ENCODE measurements around the gene PRB2. TPM values are rescaled to one million over a fixed set of nuclear protein-coding genes. Genes with fewer than 3 reads are reported as not detected.

Gene PRB2
- total and polyA plus RNA-seq, 2 experiments from 2014 or later, result not detected

GRCh38 chr12:11344500-11344899, 50.9 kb downstream of the PRB2 start:
- no peak for DNase-seq
- TF ChIP-seq EZH2 (IDR thresholded peaks at IDR 0.05; ENCODE audit: insufficient read depth, poor library complexity, severe bottlenecking) (no peak), EZH2phosphoT487 (IDR thresholded peaks at IDR 0.05; ENCODE audit: insufficient read depth, low read depth) (no peak)
- H3K4me2 ChIP-seq (ENCODE audit: unreplicated experiment), result no peak overlapping the region
- H3K36me3 ChIP-seq (ENCODE audit: low read depth), result no peaks in the 10 kb centered on the region
- H4K20me1 ChIP-seq (ENCODE audit: insufficient read depth), result no peaks in the 10 kb centered on the region
- no peak overlapping the region for H3K4me3 ChIP-seq
- no peaks in the 10 kb centered on the region for H3K9me3 ChIP-seq (ENCODE audit: low read depth)
- no peaks in the 10 kb centered on the region for H3K79me2 ChIP-seq (ENCODE audit: insufficient read depth)
- in situ Hi-C loops (cut with MboI), result no loop called here
- H3K9me2 ChIP-seq (ENCODE audit: insufficient read depth), result no peaks in the 10 kb centered on the region
- no peaks in the 10 kb centered on the region for H3K27me3 ChIP-seq (replicated peaks; ENCODE audit: insufficient read depth)
- H3K9ac ChIP-seq, result no peak overlapping the region
- 15 to 28% methylated on average over 2 of the region's 2 CpGs for WGBS, 2 experiments (ENCODE audit: low coverage in 1 of 2, low lambda C conversion rate in 2 of 2, missing lambda C conversion rate in 2 of 2)
- no peaks in the 10 kb centered on the region for H3F3A ChIP-seq (ENCODE audit: insufficient read depth)
- H2AFZ ChIP-seq, result no peak overlapping the region
- no peak overlapping the region for H3K27ac ChIP-seq
- no peaks in the 10 kb centered on the region for H3K4me1 ChIP-seq (ENCODE audit: insufficient read depth)

Other genes starting within 250 kb of the PRB2 start
- gene SMIM10L1, start 224.4 kb downstream of the PRB2 start, total RNA-seq (2014; rRNA removed; shearing (Covaris generic)), result 6.2 and 10.2 TPM in 2 replicates
- gene SMIM10L1, start 224.4 kb downstream of the PRB2 start, polyA plus RNA-seq (2016; fragmentation: Nextera tagmentation; extraction: Ambion mirVana), result 15.8 and 16.6 TPM in 2 replicates
- gene TAS2R42, start 208.6 kb downstream of the PRB2 start, total RNA-seq (2014; rRNA removed; shearing (Covaris generic)), result not detected in 2 replicates
- gene TAS2R42, start 208.6 kb downstream of the PRB2 start, polyA plus RNA-seq (2016; fragmentation: Nextera tagmentation; extraction: Ambion mirVana), result not detected in 2 replicates
- gene PRB3, start 125.9 kb downstream of the PRB2 start, total RNA-seq (2014; rRNA removed; shearing (Covaris generic)), result not detected in 2 replicates
- gene PRB3, start 125.9 kb downstream of the PRB2 start, polyA plus RNA-seq (2016; fragmentation: Nextera tagmentation; extraction: Ambion mirVana), result not detected in 2 replicates
- gene PRB4, start 85.1 kb downstream of the PRB2 start, total RNA-seq (2014; rRNA removed; shearing (Covaris generic)), result not detected in 2 replicates
- gene PRB4, start 85.1 kb downstream of the PRB2 start, polyA plus RNA-seq (2016; fragmentation: Nextera tagmentation; extraction: Ambion mirVana), result not detected in 2 replicates

Data from GM23248 (cell line).